Astrocyte (in vitro differentiated cells and primary cell): ENCODE measurements around the gene SLC27A2. TPM values are rescaled to one million over a fixed set of nuclear protein-coding genes. Genes with fewer than 3 reads are reported as not detected.
"Not testable (repeated sequence)": the region's sequence is repeated elsewhere in the genome, so short reads cannot be mapped to it uniquely, and the experiment has no call there.

ENCODE experiments used
- DNase-seq: peaks from one replicate; pipeline ENCODE4 v3.0.0-alpha.2; 2010; ENCODE audit warnings: low read depth
- FAIRE-seq: peaks from 2 replicates; lab custom pipeline; 2011; peaks lifted over from hg19 to GRCh38; lab: Jason Lieb, UNC
- H2AFZ ChIP-seq: 2 replicates; pipeline ENCODE4 v1.6.0; 2012; ENCODE audit warnings: low read depth, low read length, inconsistent platforms
- H3K27ac ChIP-seq: 2 replicates; pipeline ENCODE4 v1.5.1; 2011; ENCODE audit warnings: low read depth, low read length, inconsistent platforms
- H3K27me3 ChIP-seq: 2 replicates; pipeline ENCODE4 v1.6.0; 2011; ENCODE audit warnings: low read length, inconsistent platforms; ENCODE audit not compliant: insufficient read depth
- H3K36me3 ChIP-seq: 2 replicates; pipeline ENCODE4 v1.5.1; 2011; ENCODE audit warnings: low read length, inconsistent platforms; ENCODE audit not compliant: insufficient read depth
- H3K4me1 ChIP-seq: 2 replicates; pipeline ENCODE4 v1.5.1; 2011; ENCODE audit warnings: low read length, inconsistent platforms; ENCODE audit not compliant: insufficient read depth
- H3K4me2 ChIP-seq: 2 replicates; pipeline ENCODE4 v1.6.0; 2012; ENCODE audit warnings: low read length, inconsistent platforms
- H3K4me3 ChIP-seq: 2 replicates; pipeline ENCODE4 v1.5.1; 2011; ENCODE audit warnings: low read depth, mild to moderate bottlenecking, low read length, inconsistent platforms; ENCODE audit not compliant: insufficient read depth
- H3K79me2 ChIP-seq: 2 replicates; pipeline ENCODE4 v1.6.0; 2012; ENCODE audit warnings: mild to moderate bottlenecking, low read length, inconsistent platforms; ENCODE audit not compliant: insufficient read depth
- H3K9ac ChIP-seq: 2 replicates; pipeline ENCODE4 v1.6.0; 2012; ENCODE audit warnings: mild to moderate bottlenecking, low read length, inconsistent platforms
- H3K9me3 ChIP-seq: 2 replicates; pipeline ENCODE4 v1.5.1; 2012; ENCODE audit warnings: low read depth, mild to moderate bottlenecking, low read length, inconsistent platforms; ENCODE audit not compliant: insufficient read depth
- H4K20me1 ChIP-seq: 2 replicates; pipeline ENCODE4 v1.6.0; 2012; ENCODE audit warnings: low read length, inconsistent platforms; ENCODE audit not compliant: insufficient read depth
- H3K27ac Mint-ChIP-seq: one replicate; pipeline ENCODE4 v1.8.0; 2021; ENCODE audit warnings: mild to moderate bottlenecking, mixed read lengths; ENCODE audit not compliant: unreplicated experiment
- H3K27me3 Mint-ChIP-seq: one replicate; pipeline ENCODE4 v1.8.0; 2021; ENCODE audit warnings: low read depth, mixed read lengths; ENCODE audit not compliant: unreplicated experiment
- H3K36me3 Mint-ChIP-seq: one replicate; pipeline ENCODE4 v1.8.0; 2021; ENCODE audit warnings: low read depth, mixed read lengths; ENCODE audit not compliant: unreplicated experiment
- H3K4me1 Mint-ChIP-seq: one replicate; pipeline ENCODE4 v1.8.0; 2021; ENCODE audit warnings: low read depth, mixed read lengths; ENCODE audit not compliant: unreplicated experiment
- H3K4me3 Mint-ChIP-seq: one replicate; pipeline ENCODE4 v1.8.0; 2021; ENCODE audit warnings: mild to moderate bottlenecking, moderate library complexity, mixed read lengths; ENCODE audit not compliant: unreplicated experiment
- H3K9me3 Mint-ChIP-seq: one replicate; pipeline ENCODE4 v1.8.0; 2021; ENCODE audit warnings: mild to moderate bottlenecking, mixed read lengths; ENCODE audit not compliant: unreplicated experiment
- CTCF ChIP-seq: IDR thresholded peaks from 2 replicates; pipeline ENCODE4 v1.5.1; 2011; ENCODE audit warnings: low read depth, mild to moderate bottlenecking, inconsistent platforms, low read length, moderate library complexity; ENCODE audit not compliant: insufficient read depth
- EZH2 ChIP-seq: IDR thresholded peaks from 2 replicates; pipeline ENCODE4 v1.6.1; 2012; ENCODE audit warnings: mild to moderate bottlenecking, low read length, inconsistent platforms; ENCODE audit not compliant: insufficient read depth
- total RNA-seq: library from RNA; stranded (reverse); gene quantifications from 2 replicates; pipeline ENCODE4 v1.2.1, GENCODE V29; 2021

The SLC27A2 gene
- total RNA-seq, 1 donor from 2014 or later: 0.82 TPM

DNA sequence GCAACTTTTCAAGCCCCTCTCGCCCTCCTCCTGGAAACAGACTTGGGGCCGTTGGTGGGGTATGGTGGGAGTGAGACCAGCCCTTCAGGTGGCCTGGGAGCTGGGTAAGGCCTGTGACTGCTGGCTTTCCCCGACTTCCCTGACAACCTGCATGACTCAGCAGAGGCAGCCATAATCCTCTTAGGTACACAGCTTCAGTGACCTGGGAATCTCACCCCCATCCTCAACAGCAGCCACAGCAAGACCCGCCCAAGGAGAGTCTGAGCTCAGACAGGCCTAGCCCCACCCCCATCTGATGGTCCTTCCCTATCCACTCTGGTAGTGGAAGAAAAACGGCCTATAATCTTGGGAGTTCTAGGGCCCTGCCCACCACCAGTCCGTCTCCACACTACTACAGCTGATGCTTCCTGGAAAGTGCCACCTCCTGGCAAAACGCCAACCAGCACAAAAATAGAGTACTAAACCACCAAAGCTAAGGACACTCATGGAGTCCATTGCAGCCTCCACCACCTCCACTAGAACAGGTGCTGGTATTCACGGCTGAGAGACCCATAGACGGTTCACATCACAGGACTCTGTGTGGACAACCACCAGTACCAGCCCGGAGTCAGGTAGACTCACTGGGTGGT lies 13.1 kb upstream of the SLC27A2 start:
- H3K9me3 Mint-ChIP-seq: peaks cover 10% of the 10 kb centered on the region
- no peak overlapping the region for H3K9ac ChIP-seq
- no peaks in the 10 kb centered on the region for H3K79me2 ChIP-seq
- H3K27me3 Mint-ChIP-seq: no peaks in the 10 kb centered on the region
- DNase-seq (no peak), FAIRE-seq (no peak)
- H3K27ac Mint-ChIP-seq: no peak overlapping the region
- H3K27me3 ChIP-seq: no peaks in the 10 kb centered on the region
- no peak overlapping the region for H3K4me2 ChIP-seq
- no peaks in the 10 kb centered on the region for H4K20me1 ChIP-seq
- H3K4me3 ChIP-seq: no peak overlapping the region
- no peaks in the 10 kb centered on the region for H3K9me3 ChIP-seq
- TF ChIP-seq CTCF: no peak
- TF ChIP-seq EZH2: no peak
- peaks cover 2% of the 10 kb centered on the region for H3K36me3 Mint-ChIP-seq
- no peaks in the 10 kb centered on the region for H3K36me3 ChIP-seq
- H3K27ac ChIP-seq: no peak overlapping the region
- H3K4me1 ChIP-seq: peaks cover 10% of the 10 kb centered on the region
- H3K4me1 Mint-ChIP-seq: peaks cover 3% of the 10 kb centered on the region
- no peak overlapping the region for H2AFZ ChIP-seq
- no peak overlapping the region for H3K4me3 Mint-ChIP-seq

- peaks cover 18% of the 10 kb centered on the region for H3K9me3 Mint-ChIP-seq
- H3K79me2 ChIP-seq: not testable (repeated sequence)
Observed at GRCh38 chr15:50172360-50172895, 9.6 kb upstream of the SLC27A2 start.

DNA sequence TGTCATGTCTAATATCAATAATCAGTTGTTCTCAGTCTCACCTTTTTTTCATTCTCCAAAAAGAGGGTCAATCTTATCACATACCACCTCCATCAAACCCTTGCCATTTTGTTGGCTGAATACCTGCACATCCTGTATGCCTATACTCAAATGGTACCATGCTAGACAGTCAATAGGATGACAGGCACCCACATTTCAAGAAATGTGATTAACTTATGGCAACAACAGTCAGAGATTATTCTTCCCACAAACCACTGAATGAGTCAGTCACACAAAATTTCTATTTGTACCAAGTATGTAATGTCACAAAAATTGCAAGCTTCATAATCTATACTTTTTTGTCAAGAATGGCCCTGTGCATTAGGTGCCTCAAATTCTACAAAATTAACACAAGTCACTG lies 5.1 kb upstream of the SLC27A2 start:
- peak; percentile 30 for DNase-seq
- H3K36me3 Mint-ChIP-seq: no peaks in the 10 kb centered on the region

More at GRCh38 chr15:50172360-50172895, 9.6 kb upstream of the SLC27A2 start:
- H3K4me1 ChIP-seq, H3K36me3 ChIP-seq, H3K27ac Mint-ChIP-seq, H3K4me3 Mint-ChIP-seq, H3K9ac ChIP-seq, DNase-seq, H3K4me1 Mint-ChIP-seq, H3K9me3 ChIP-seq, H3K36me3 Mint-ChIP-seq, H4K20me1 ChIP-seq, H3K27me3 Mint-ChIP-seq, H2AFZ ChIP-seq, H3K27ac ChIP-seq, H3K4me2 ChIP-seq, H3K27me3 ChIP-seq, FAIRE-seq, H3K4me3 ChIP-seq: not testable (repeated sequence)

More for the DNA sequence above, 5.1 kb upstream of the SLC27A2 start:
- Histone ChIP-seq H3K4me1 (peaks cover under 1% of the 10 kb centered on the region), H3K36me3 (no peaks in the 10 kb centered on the region), H3K27me3 (peaks cover 24% of the 10 kb centered on the region), H3K9me3 (no peaks in the 10 kb centered on the region), H2AFZ (no peak overlapping the region), H3K9ac (no peak overlapping the region), H3K4me3 (no peak overlapping the region), H3K4me2 (no peak overlapping the region), H4K20me1 (no peaks in the 10 kb centered on the region), H3K27ac (no peak overlapping the region), H3K79me2 (no peaks in the 10 kb centered on the region)
- Mint-ChIP-seq H3K4me1 (peaks cover 4% of the 10 kb centered on the region), H3K27me3 (peaks cover 27% of the 10 kb centered on the region), H3K27ac (no peak overlapping the region), H3K9me3 (peaks cover 11% of the 10 kb centered on the region), H3K4me3 (no peak overlapping the region)
- no peak for FAIRE-seq
- TF ChIP-seq CTCF: no peak
- TF ChIP-seq EZH2: no peak
